ENCODE results near the gene P2RX3. TPM values are rescaled to one million over a fixed set of nuclear protein-coding genes. Genes with fewer than 3 reads are reported as not detected.
A peak's percentile ranks its signal among the peaks of the same experiment; 100 is the strongest.

Gene P2RX3
- total RNA-seq, 1 donor from 2014 or later = not detected

DNA sequence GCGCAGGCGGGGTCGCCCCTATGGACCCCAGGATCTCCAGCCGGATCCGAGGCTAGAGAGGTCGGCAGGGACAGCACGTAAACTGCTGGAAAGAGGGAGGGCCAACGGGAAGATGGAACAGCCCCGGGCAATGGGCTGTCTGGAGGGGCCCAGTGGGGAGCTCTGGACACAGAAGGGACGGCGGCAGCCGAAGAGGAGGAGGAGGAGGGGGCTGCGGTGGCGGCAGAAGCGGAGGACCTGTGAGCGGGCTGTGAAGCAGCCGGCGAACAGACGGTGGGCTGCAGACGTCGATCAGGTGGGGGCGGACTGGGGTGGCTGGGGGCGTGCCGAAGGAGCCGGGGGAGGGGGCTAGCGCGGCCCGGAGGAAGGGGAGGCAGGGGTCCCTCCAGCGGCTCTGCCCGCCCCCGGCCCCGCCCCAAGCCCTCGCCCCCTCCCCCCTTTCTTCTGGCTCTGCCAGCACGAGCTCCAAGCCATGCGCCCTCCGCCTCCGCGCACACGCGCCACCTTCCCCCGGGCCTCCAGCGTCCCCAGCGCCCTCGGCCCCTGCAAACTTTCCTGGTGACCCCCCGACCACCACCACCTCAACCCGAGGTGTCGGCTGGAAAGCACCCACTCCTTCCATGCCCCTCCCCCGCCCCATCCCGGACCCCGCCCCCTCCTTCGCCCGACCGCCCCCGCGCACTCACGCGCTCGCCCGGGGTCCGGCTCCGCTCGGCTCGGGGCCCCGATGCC, 13.8 kb upstream of the P2RX3 start:
- H3K4me1 Mint-ChIP-seq (ENCODE audit: low read depth) = peaks cover 45% of the 10 kb centered on the region
- H3K27ac Mint-ChIP-seq = peak overlapping the region; percentile 96
- no peaks in the 10 kb centered on the region for H3K9me3 Mint-ChIP-seq (ENCODE audit: low read depth)
- H3K36me3 Mint-ChIP-seq (ENCODE audit: insufficient read depth) = peaks cover 28% of the 10 kb centered on the region
- peak; percentile 55 for DNase-seq (ENCODE audit: low spot score, unreplicated experiment)
- peak overlapping the region; percentile 90 for H3K4me3 Mint-ChIP-seq (ENCODE audit: low read depth)
- H3K27me3 Mint-ChIP-seq = no peaks in the 10 kb centered on the region
- TF ChIP-seq, protein P1, sequence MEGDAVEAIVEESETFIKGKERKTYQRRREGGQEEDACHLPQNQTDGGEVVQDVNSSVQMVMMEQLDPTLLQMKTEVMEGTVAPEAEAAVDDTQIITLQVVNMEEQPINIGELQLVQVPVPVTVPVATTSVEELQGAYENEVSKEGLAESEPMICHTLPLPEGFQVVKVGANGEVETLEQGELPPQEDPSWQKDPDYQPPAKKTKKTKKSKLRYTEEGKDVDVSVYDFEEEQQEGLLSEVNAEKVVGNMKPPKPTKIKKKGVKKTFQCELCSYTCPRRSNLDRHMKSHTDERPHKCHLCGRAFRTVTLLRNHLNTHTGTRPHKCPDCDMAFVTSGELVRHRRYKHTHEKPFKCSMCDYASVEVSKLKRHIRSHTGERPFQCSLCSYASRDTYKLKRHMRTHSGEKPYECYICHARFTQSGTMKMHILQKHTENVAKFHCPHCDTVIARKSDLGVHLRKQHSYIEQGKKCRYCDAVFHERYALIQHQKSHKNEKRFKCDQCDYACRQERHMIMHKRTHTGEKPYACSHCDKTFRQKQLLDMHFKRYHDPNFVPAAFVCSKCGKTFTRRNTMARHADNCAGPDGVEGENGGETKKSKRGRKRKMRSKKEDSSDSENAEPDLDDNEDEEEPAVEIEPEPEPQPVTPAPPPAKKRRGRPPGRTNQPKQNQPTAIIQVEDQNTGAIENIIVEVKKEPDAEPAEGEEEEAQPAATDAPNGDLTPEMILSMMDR (IDR thresholded peaks at IDR 0.05; ENCODE audit: unreplicated experiment) = no peak

- Mint-ChIP-seq H3K27ac (peak within 1 kb of the TSS; percentile 100), H3K9me3 (ENCODE audit: low read depth) (no peaks in the 10 kb centered on the region), H3K36me3 (ENCODE audit: insufficient read depth) (peaks cover 34% of the 10 kb centered on the region), H3K27me3 (no peaks in the 10 kb centered on the region), H3K4me3 (ENCODE audit: low read depth) (peak within 1 kb of the TSS; percentile 90), H3K4me1 (ENCODE audit: low read depth) (peaks cover 45% of the 10 kb centered on the region)
- TF ChIP-seq, protein P1 (IDR thresholded peaks at IDR 0.05; ENCODE audit: unreplicated experiment) = no peak
- DNase-seq (ENCODE audit: low spot score, unreplicated experiment) = peak; percentile 92
Observed at GRCh38 chr11:57324886-57325734, 13.0 kb upstream of the P2RX3 start, which contains the start of gene TNKS1BP1. TSS of gene TNKS1BP1 (minus strand) at chr11:57324952. CDS start at chr11:57321885, 3,067 bp downstream.

DNA sequence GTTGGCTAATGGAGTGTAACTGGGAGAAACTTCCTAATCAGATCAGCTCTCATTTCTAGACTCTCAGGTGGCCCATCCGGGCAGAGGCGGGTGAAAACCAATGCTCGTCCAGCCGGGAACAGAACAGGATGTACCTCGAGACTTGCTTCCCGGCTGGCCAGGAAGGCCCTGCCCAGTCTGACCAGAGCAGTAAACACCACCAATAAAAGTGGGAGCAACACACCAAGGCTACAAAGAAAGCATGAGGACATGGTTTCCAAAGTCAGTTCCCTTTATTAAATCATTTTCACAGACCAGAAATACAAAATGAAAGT, 12.5 kb upstream of the P2RX3 start:
- peak overlapping the region; percentile 100 for H3K27ac Mint-ChIP-seq
- TF ChIP-seq, protein P1 (IDR thresholded peaks at IDR 0.05; ENCODE audit: unreplicated experiment) = no peak
- peaks cover 43% of the 10 kb centered on the region for H3K4me1 Mint-ChIP-seq (ENCODE audit: low read depth)
- DNase-seq (ENCODE audit: low spot score, unreplicated experiment) = no peak
- H3K4me3 Mint-ChIP-seq (ENCODE audit: low read depth) = peak overlapping the region; percentile 90
- no peaks in the 10 kb centered on the region for H3K9me3 Mint-ChIP-seq (ENCODE audit: low read depth)
- no peaks in the 10 kb centered on the region for H3K27me3 Mint-ChIP-seq
- peaks cover 35% of the 10 kb centered on the region for H3K36me3 Mint-ChIP-seq (ENCODE audit: insufficient read depth)

- no peaks in the 10 kb centered on the region for H3K27me3 Mint-ChIP-seq
- no peak for DNase-seq (ENCODE audit: low spot score, unreplicated experiment)
- peaks cover 24% of the 10 kb centered on the region for H3K4me1 Mint-ChIP-seq (ENCODE audit: low read depth)
- H3K4me3 Mint-ChIP-seq (ENCODE audit: low read depth) = no peak overlapping the region
- no peak overlapping the region for H3K27ac Mint-ChIP-seq
- peaks cover 37% of the 10 kb centered on the region for H3K36me3 Mint-ChIP-seq (ENCODE audit: insufficient read depth)
- no peaks in the 10 kb centered on the region for H3K9me3 Mint-ChIP-seq (ENCODE audit: low read depth)
- TF ChIP-seq, protein P1 (IDR thresholded peaks at IDR 0.05; ENCODE audit: unreplicated experiment) = no peak
Observed at GRCh38 chr11:57327721-57328120, 10.4 kb upstream of the P2RX3 start.

- TF ChIP-seq, protein P1 (IDR thresholded peaks at IDR 0.05; ENCODE audit: unreplicated experiment) = no peak
- Mint-ChIP-seq H3K4me3 (ENCODE audit: low read depth) (no peak overlapping the region), H3K4me1 (ENCODE audit: low read depth) (peaks cover 24% of the 10 kb centered on the region), H3K27ac (no peak overlapping the region), H3K27me3 (no peaks in the 10 kb centered on the region), H3K9me3 (ENCODE audit: low read depth) (no peaks in the 10 kb centered on the region), H3K36me3 (ENCODE audit: insufficient read depth) (peaks cover 39% of the 10 kb centered on the region)
- DNase-seq (ENCODE audit: low spot score, unreplicated experiment) = no peak
Observed at GRCh38 chr11:57330029-57330428, 8.1 kb upstream of the P2RX3 start.
